HG03442 (cell line): Measurements from ENCODE around the gene PRR36.
A peak's percentile ranks its signal among the peaks of the same experiment; 100 is the strongest.

ENCODE experiments used
- ATAC-seq: cut with Tn5 transposase; IDR thresholded peaks from one replicate; pipeline ENCODE4 v1.9.1; 2021; ENCODE audit warnings: mild to moderate bottlenecking, moderate library complexity; ENCODE audit not compliant: unreplicated experiment

Gene PRR36

DNA sequence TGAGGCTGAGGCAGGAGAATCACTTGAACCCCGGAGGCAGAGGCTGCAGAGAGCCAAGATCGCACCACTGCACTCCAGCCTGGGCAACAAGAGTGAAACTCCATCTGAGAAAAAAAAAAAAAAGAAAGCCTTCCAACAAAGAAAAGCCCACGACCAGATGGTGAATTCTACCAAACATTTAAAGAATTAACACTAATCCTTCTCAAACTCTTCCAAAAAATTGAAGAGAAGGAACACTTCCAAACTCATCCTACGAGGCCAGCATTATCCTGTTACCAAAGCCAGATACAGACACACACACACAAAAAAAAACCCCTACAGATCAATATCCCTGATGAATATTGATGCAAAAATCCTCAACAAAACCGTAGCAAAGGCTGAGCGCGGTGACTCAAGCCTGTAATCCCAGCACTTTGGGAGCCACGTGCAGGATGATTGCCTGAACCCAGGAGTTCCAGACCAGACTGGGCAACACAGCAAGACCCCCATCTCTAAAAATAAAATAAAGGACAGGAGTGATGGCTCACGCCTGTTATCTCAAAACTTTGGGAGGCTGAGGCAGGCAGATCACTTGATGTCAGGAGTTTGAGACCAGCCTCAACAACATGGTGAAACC is 50.4 kb downstream of the PRR36 start:
- no peak for ATAC-seq

DNA sequence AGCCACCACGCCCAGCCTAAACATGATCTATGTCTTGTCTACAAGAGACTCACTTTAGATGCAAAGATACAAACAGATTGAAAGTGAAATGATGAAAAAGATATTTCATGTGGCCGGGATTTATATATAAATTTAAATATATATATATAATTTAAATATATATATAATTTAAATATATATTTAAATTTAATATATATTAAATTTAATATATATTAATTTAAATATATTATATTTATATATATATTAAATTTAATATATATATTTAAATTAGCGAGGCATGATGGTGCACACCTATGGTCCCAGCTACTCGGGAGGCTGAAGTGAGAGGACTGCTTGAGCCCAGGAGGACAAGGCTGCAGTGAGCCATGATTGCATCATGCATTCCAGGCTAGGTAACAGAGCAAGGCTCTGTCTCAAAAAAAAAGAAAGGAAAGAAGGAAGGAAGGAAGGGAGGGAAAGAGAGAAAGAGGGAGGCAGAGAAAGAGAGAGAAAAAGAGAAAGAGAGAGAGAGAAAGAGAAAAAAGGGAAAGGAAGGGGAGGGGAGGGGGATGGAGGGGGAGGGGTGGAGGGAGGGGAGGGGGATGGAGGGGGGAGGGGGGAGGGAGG is 51.2 kb downstream of the PRR36 start:
- no peak for ATAC-seq

DNA sequence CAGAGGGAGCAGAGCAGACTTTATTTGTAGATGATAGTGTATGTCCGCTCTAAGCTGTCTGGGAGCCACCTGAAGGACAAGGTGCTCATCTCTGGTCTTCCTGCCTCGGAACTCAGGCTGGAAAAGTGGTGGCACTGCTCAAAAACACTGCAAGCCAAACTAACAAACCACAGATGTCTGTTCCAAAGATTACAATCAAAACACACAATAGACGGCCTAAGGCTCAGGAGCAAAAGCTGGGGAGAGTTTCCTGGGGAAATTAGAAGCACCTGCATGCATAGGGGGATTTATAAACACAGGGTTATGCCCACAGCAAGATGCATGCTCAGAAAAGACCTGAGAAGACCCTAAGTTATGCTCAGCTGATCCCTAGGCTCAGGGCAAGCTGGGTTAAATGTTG is 53.6 kb downstream of the PRR36 start:
- ATAC-seq = no peak

DNA sequence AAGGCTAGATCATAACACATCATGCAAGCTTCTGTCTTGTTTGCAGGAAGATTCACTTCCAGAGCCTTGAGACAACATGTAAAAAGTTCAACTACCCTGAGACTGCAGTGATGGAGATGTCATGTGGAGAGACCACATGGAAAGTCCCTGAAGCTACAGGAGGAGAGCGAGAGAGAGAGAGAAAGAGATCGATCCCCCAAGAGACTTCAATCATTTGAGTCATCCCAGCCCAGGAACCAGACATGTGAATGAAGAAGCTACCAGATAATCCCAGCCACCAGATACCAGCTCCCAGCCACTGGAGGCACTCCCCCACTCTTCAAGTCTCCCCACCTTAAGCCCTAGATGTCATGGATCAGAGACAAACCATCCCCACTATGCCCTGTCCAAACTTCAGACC is 54.9 kb downstream of the PRR36 start:
- ATAC-seq = peak; percentile 43

DNA sequence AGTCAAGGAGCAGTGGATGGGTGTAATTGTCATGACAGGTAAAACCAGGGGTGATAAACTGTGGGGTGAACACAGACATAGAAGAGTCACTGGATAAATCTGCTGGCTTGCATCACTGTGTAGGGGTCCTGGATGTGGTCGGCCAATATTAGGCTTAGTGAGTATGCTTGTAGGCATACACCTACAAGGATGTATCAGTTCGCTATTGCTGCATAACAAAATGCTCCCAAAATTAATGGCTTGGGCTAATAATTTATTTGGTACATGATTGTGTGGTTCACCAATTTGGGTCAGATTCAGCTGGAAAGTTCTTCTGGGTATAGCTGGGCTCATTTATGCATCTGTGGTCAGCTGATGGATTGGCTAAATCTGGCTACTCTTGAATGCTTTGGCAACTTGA is 55.4 kb downstream of the PRR36 start:
- ATAC-seq = no peak
